GM18519 (cell line): ENCODE measurements around the gene EVX2.

ENCODE experiments used
- ATAC-seq: cut with Tn5 transposase; IDR thresholded peaks from one replicate; pipeline ENCODE4 v1.9.1; 2021; ENCODE audit warnings: mild to moderate bottlenecking, moderate library complexity; ENCODE audit not compliant: unreplicated experiment, low FRiP score

Gene EVX2

GRCh38 chr2:176109946-176110345 is 26.2 kb upstream of the EVX2 start:
- ATAC-seq, result no peak

GRCh38 chr2:176109192-176109901 is 25.6 kb upstream of the EVX2 start:
- ATAC-seq, result no peak

- ATAC-seq, result no peak
These were observed 24.0 kb upstream of the EVX2 start for GRCh38 chr2:176107731-176108181.

GRCh38 chr2:176106581-176107539 is 23.1 kb upstream of the EVX2 start, which contains the start of gene HOXD11:
Gene HOXD11, plus strand, starts transcription at chr2:176107280. Its CDS starts 76 bp downstream, at chr2:176107356.
- no peak for ATAC-seq

- ATAC-seq, result no peak
These were observed 22.2 kb upstream of the EVX2 start for GRCh38 chr2:176105730-176106580.

- ATAC-seq, result no peak
These were observed 21.4 kb upstream of the EVX2 start for GRCh38 chr2:176105078-176105729.

GRCh38 chr2:176104316-176105077 is 20.7 kb upstream of the EVX2 start:
- no peak for ATAC-seq

- no peak for ATAC-seq
These were observed 20.1 kb upstream of the EVX2 start for GRCh38 chr2:176103742-176104315.

GRCh38 chr2:176103194-176103593 is 19.4 kb upstream of the EVX2 start:
- ATAC-seq, result no peak

GRCh38 chr2:176102309-176102866 is 18.6 kb upstream of the EVX2 start:
- no peak for ATAC-seq

- ATAC-seq, result no peak
These were observed 18.1 kb upstream of the EVX2 start for GRCh38 chr2:176101842-176102241.

GRCh38 chr2:176101216-176101830 is 17.6 kb upstream of the EVX2 start:
- ATAC-seq, result no peak

GRCh38 chr2:176100547-176101140 is 16.9 kb upstream of the EVX2 start:
- ATAC-seq, result no peak

- no peak for ATAC-seq
These were observed 16.2 kb upstream of the EVX2 start, which contains the start of gene HOXD12 for GRCh38 chr2:176099728-176100546. Gene HOXD12, plus strand, starts transcription at chr2:176099795. Its CDS starts 7 bp downstream, at chr2:176099802.

GRCh38 chr2:176099159-176099727 is 15.5 kb upstream of the EVX2 start:
- ATAC-seq, result no peak

GRCh38 chr2:176098366-176099158 is 14.8 kb upstream of the EVX2 start:
- no peak for ATAC-seq
